HCT116 (cell line): ENCODE data around the gene PHACTR1. TPM values are rescaled to one million over a fixed set of nuclear protein-coding genes. Genes with fewer than 3 reads are reported as not detected.

ENCODE experiments used
- ATAC-seq: fragments of 200-7000 bp; cut with Tn5 transposase; 2 replicates; pipeline ENCODE4 v1.9.1; 2020; ENCODE audit warnings: mild to moderate bottlenecking, moderate library complexity
- BruUV-seq: library from RNA; stranded (reverse); fragments of 400-500 nt; replicated peaks from 2 replicates; lab custom pipeline; 2021; lab: Mats Ljungman, UMichigan
- CTCF ChIA-PET: fragments of 300-600 bp; sonication (Branson Sonifier 250); formaldehyde crosslinking; loops from one replicate; lab custom pipeline; 2021; ENCODE audit warnings: antibody characterized with exemption; lab: Charles Lee
- POLR2A ChIA-PET: fragments of 300-600, 350-600 bp; sonication (Branson Sonifier 250); formaldehyde crosslinking; loops from one replicate; lab custom pipeline; 2021; ENCODE audit warnings: antibody characterized with exemption; lab: Charles Lee
- RAD21 ChIA-PET, 2 experiments: fragments of 300-600 bp; sonication (Branson Sonifier 250); formaldehyde crosslinking; loops; one replicate each; lab custom pipeline; 2023; ENCODE audit warnings: low total read pairs in 2 of 2; ENCODE audit not compliant: uncharacterized antibody in 2 of 2, unreplicated experiment in 2 of 2, low non-redundant PET in 1 of 2; lab: Charles Lee
- DNase-seq: peaks from one replicate; pipeline ENCODE4 v3.0.0-alpha.2; 2010; ENCODE audit warnings: low read depth, low spot score
- H2AFZ ChIP-seq: fragments of 200-600 bp; shearing (Covaris generic), sonication (generic); 2 replicates; pipeline ENCODE4 v1.6.1; 2017; ENCODE audit warnings: low read depth, mixed run types, mixed read lengths, antibody characterized with exemption, low read length; ENCODE audit not compliant: poor library complexity, severe bottlenecking
- H3K27ac ChIP-seq: 2 replicates; pipeline ENCODE4 v1.5.1; 2012; ENCODE audit warnings: low read depth, low read length
- H3K27me3 ChIP-seq: fragments of 200-600 bp; sonication (generic); 2 replicates; pipeline ENCODE4 v1.6.1; 2016; ENCODE audit warnings: mixed run types, low read length, mixed read lengths; ENCODE audit not compliant: insufficient read depth
- H3K36me3 ChIP-seq, 2 experiments: fragments of 200-500 bp in 1 of 2; fragments of 200-600 bp in 1 of 2; sonication (Bioruptor generic) in 1 of 2; sonication (generic) in 1 of 2; 2 replicates each; pipeline versions ENCODE4 v1.5.1 to v1.6.1; 2014 to 2016; ENCODE audit warnings: low read length in 2 of 2, inconsistent platforms in 1 of 2, mixed read lengths in 1 of 2, mixed run types in 1 of 2; ENCODE audit not compliant: insufficient read depth in 2 of 2, control insufficient read depth in 1 of 2
- H3K4me1 ChIP-seq, 2 experiments: fragments of 200-600 bp in 1 of 2; sonication (generic) in 1 of 2; 2 replicates each; pipeline versions ENCODE4 v1.5.1 to v1.6.1; 2012 to 2017; ENCODE audit warnings: low read length in 2 of 2, inconsistent platforms in 1 of 2, mild to moderate bottlenecking in 1 of 2, mixed read lengths in 1 of 2, mixed run types in 1 of 2, moderate library complexity in 1 of 2; ENCODE audit not compliant: insufficient read depth in 2 of 2, control insufficient read depth in 1 of 2
- H3K4me2 ChIP-seq: fragments of 200-600 bp; sonication (generic); 2 replicates; pipeline ENCODE4 v1.6.1; 2017; ENCODE audit warnings: mixed run types, low read length, mixed read lengths
- H3K4me3 ChIP-seq, 2 experiments: fragments of 200-600 bp in 1 of 2; sonication (generic) in 1 of 2; replicated peaks in 1 of 2; 2 replicates each; pipeline ENCODE4 v1.5.1; 2011 to 2016; ENCODE audit warnings: low read length in 2 of 2, control low read depth in 1 of 2, low read depth in 1 of 2, mild to moderate bottlenecking in 1 of 2, mixed read lengths in 1 of 2, mixed run types in 1 of 2
- H3K79me2 ChIP-seq: fragments of 200-600 bp; sonication (generic); 2 replicates; pipeline ENCODE4 v1.6.1; 2017; ENCODE audit warnings: mild to moderate bottlenecking, mixed run types, low read length, moderate library complexity, mixed read lengths; ENCODE audit not compliant: insufficient read depth
- H3K9ac ChIP-seq: fragments of 200-600 bp; sonication (generic); 2 replicates; pipeline ENCODE4 v1.6.1; 2016; ENCODE audit warnings: low read length, mixed read lengths
- H3K9me2 ChIP-seq: fragments of 200-600 bp; sonication (generic), shearing (Covaris generic); 2 replicates; pipeline ENCODE4 v1.6.1; 2017; ENCODE audit warnings: mixed run types, mild to moderate bottlenecking, moderate library complexity; ENCODE audit not compliant: insufficient read depth
- H3K9me3 ChIP-seq, 2 experiments: fragments of 200-500 bp in 1 of 2; fragments of 200-600 bp in 1 of 2; sonication (Bioruptor generic) in 1 of 2; sonication (generic) in 1 of 2; 2 replicates each; pipeline ENCODE4 v1.6.1; 2014 to 2017; ENCODE audit warnings: low read length in 2 of 2, mixed read lengths in 2 of 2, inconsistent platforms in 1 of 2, low read depth in 1 of 2, mild to moderate bottlenecking in 1 of 2, mixed run types in 1 of 2, moderate library complexity in 1 of 2; ENCODE audit not compliant: control insufficient read depth in 1 of 2, insufficient read depth in 1 of 2
- H4K20me1 ChIP-seq: fragments of 200-600 bp; sonication (generic), shearing (Covaris generic); 2 replicates; pipeline ENCODE4 v1.6.1; 2017; ENCODE audit warnings: mixed run types, mild to moderate bottlenecking, moderate library complexity; ENCODE audit not compliant: insufficient read depth
- CBX3 ChIP-seq: IDR thresholded peaks from 2 replicates; pipeline ENCODE4 v1.6.1; 2012; ENCODE audit warnings: low read depth
- CEBPB ChIP-seq: IDR thresholded peaks from 2 replicates; pipeline ENCODE4 v1.6.1; 2012; ENCODE audit warnings: low read depth
- CTCF ChIP-seq, 3 experiments: fragments of 200-600 bp in 1 of 3; sonication (generic) in 1 of 3; IDR thresholded peaks in 2 of 3; conservative IDR thresholded peaks in 1 of 3; 2 replicates each; pipeline ENCODE4 v1.5.1; 2012 to 2017; ENCODE audit warnings: low read depth in 2 of 3, low read length in 2 of 3, antibody characterized with exemption in 1 of 3, borderline replicate concordance in 1 of 3, control low read depth in 1 of 3, mild to moderate bottlenecking in 1 of 3, mixed read lengths in 1 of 3, mixed run types in 1 of 3, moderate library complexity in 1 of 3; ENCODE audit not compliant: insufficient read depth in 1 of 3
- EGR1 ChIP-seq: IDR thresholded peaks from 2 replicates; pipeline ENCODE4 v1.6.1; 2012; ENCODE audit warnings: low read depth
- EZH2 ChIP-seq: fragments of 200-600 bp; sonication (generic); IDR thresholded peaks from 2 replicates; pipeline ENCODE4 v1.6.1; 2017; ENCODE audit warnings: antibody characterized with exemption, mixed run types
- POLR2A ChIP-seq: IDR thresholded peaks from 2 replicates; pipeline ENCODE4 v1.7.0; 2011; ENCODE audit warnings: borderline replicate concordance; ENCODE audit not compliant: insufficient read depth, insufficient read length; ENCODE audit errors: extremely low read depth
- REST ChIP-seq: IDR thresholded peaks from 2 replicates; pipeline ENCODE4 v1.6.1; 2012; ENCODE audit warnings: low read depth
- YY1 ChIP-seq: IDR thresholded peaks from 2 replicates; pipeline ENCODE4 v1.6.1; 2011; ENCODE audit warnings: low read length, low read depth, moderate library complexity, mild to moderate bottlenecking; ENCODE audit not compliant: insufficient replicate concordance; ENCODE audit errors: extremely low read depth
- intact Hi-C: fragments of 100-400 bp; cut with micrococcal nuclease; formaldehyde crosslinking; loops from 2 replicates; pipeline ENCODE4 v1.10.0; 2022
- total RNA-seq: library from RNA; stranded (reverse); gene quantifications from one replicate; pipeline ENCODE4 v1.2.1, GENCODE V29; 2021; ENCODE audit not compliant: unreplicated experiment

The PHACTR1 gene
- total RNA-seq, 1 experiment from 2014 or later: 0.17 TPM

- intact Hi-C loops: no loop called here
- Histone ChIP-seq H3K9me3 (no peaks in the 10 kb centered on the region), H2AFZ (no peak overlapping the region), H3K4me2 (no peak overlapping the region), H3K36me3 (no peaks in the 10 kb centered on the region), H4K20me1 (no peaks in the 10 kb centered on the region), H3K79me2 (no peaks in the 10 kb centered on the region), H3K27me3 (peaks cover 35% of the 10 kb centered on the region; the same call in 1 of the 2 replicates), H3K4me1 (no peaks in the 10 kb centered on the region), H3K9ac (no peak overlapping the region), H3K9me2 (no peaks in the 10 kb centered on the region), H3K4me3 (no peak overlapping the region), H3K27ac (no peak overlapping the region)
- ATAC-seq (no peak), DNase-seq (no peak)
- TF ChIP-seq CBX3 (no peak), CEBPB (no peak), CTCF (IDR thresholded peaks at IDR 0.05 in 2 of 3, conservative IDR thresholded peaks at IDR 0.05 in 1 of 3; ENCODE audit: borderline replicate concordance in 1 of 3, insufficient read depth in 1 of 3, low read depth in 2 of 3, low read length in 2 of 3) (no peak), POLR2A (no peak), EZH2 (no peak), REST (no peak), YY1 (no peak), EGR1 (no peak)
- CTCF ChIA-PET: no interaction called here
- POLR2A ChIA-PET: no interaction called here
- RAD21 ChIA-PET: no interaction called here
- no TSS peak for BruUV-seq
Observed at GRCh38 chr6:12849809-12850198, 133.2 kb downstream of the PHACTR1 start.
